ENCODE measurements around the gene NEK7. TPM values are rescaled to one million over a fixed set of nuclear protein-coding genes. Genes with fewer than 3 reads are reported as not detected.
A peak's percentile ranks its signal among the peaks of the same experiment; 100 is the strongest.

The NEK7 gene
- total RNA-seq, 2 donors from 2014 or later = 80.0 to 108 TPM

GRCh38 chr1:198267056-198267455, 110.3 kb downstream of the NEK7 start:
- Mint-ChIP-seq H3K27ac (no peak overlapping the region), H3K4me3 (no peak overlapping the region), H3K36me3 (no peaks in the 10 kb centered on the region), H3K27me3 (no peaks in the 10 kb centered on the region), H3K4me1 (ENCODE audit: low read depth in 2 of 2) (peaks cover 7 to 9% of the 10 kb centered on the region in 2 donors), H3K9me3 (no peaks in the 10 kb centered on the region)
- no peak for DNase-seq (ENCODE audit: low spot score)
- ATAC-seq = no peak

GRCh38 chr1:198267921-198268320, 111.1 kb downstream of the NEK7 start:
- H3K4me1 Mint-ChIP-seq (ENCODE audit: low read depth in 2 of 2) = peaks cover 7 to 9% of the 10 kb centered on the region in 2 donors
- H3K4me3 Mint-ChIP-seq = no peak overlapping the region
- H3K27me3 Mint-ChIP-seq = no peaks in the 10 kb centered on the region
- DNase-seq (ENCODE audit: low spot score) (no peak), ATAC-seq (no peak)
- H3K27ac Mint-ChIP-seq = no peak overlapping the region
- H3K9me3 Mint-ChIP-seq = no peaks in the 10 kb centered on the region
- H3K36me3 Mint-ChIP-seq = no peaks in the 10 kb centered on the region

- Mint-ChIP-seq H3K36me3 (no peaks in the 10 kb centered on the region), H3K27ac (no peak overlapping the region), H3K4me1 (ENCODE audit: low read depth in 2 of 2) (peaks cover 7 to 9% of the 10 kb centered on the region in 2 donors), H3K4me3 (no peak overlapping the region), H3K27me3 (no peaks in the 10 kb centered on the region), H3K9me3 (no peaks in the 10 kb centered on the region)
- no peak for ATAC-seq
- DNase-seq (ENCODE audit: low spot score) = no peak
Measured at GRCh38 chr1:198268784-198269645, 112.2 kb downstream of the NEK7 start.

- no peaks in the 10 kb centered on the region for H3K36me3 Mint-ChIP-seq
- H3K27me3 Mint-ChIP-seq = no peaks in the 10 kb centered on the region
- no peak overlapping the region for H3K4me3 Mint-ChIP-seq
- no peaks in the 10 kb centered on the region for H3K9me3 Mint-ChIP-seq
- ATAC-seq (no peak), DNase-seq (ENCODE audit: low spot score) (no peak)
- H3K4me1 Mint-ChIP-seq (ENCODE audit: low read depth in 2 of 2) = peaks cover 7 to 9% of the 10 kb centered on the region in 2 donors
- H3K27ac Mint-ChIP-seq = no peak overlapping the region
Measured at GRCh38 chr1:198269646-198269940, 112.8 kb downstream of the NEK7 start.

GRCh38 chr1:198270273-198270828, 113.6 kb downstream of the NEK7 start:
- DNase-seq (ENCODE audit: low spot score) (no peak), ATAC-seq (no peak)
- Mint-ChIP-seq H3K4me1 (ENCODE audit: low read depth in 2 of 2) (peaks cover 3% of the 10 kb centered on the region in 2 donors), H3K27me3 (no peaks in the 10 kb centered on the region), H3K9me3 (no peaks in the 10 kb centered on the region), H3K4me3 (no peak overlapping the region), H3K27ac (no peak overlapping the region), H3K36me3 (no peaks in the 10 kb centered on the region)

- Mint-ChIP-seq H3K27ac (no peak overlapping the region), H3K9me3 (no peaks in the 10 kb centered on the region), H3K4me3 (no peak overlapping the region), H3K27me3 (no peaks in the 10 kb centered on the region), H3K4me1 (ENCODE audit: low read depth in 2 of 2) (peaks cover 0 to 3% of the 10 kb centered on the region in 2 donors), H3K36me3 (no peaks in the 10 kb centered on the region)
- no peak for ATAC-seq
- no peak for DNase-seq (ENCODE audit: low spot score)
Measured at GRCh38 chr1:198271467-198271866, 114.7 kb downstream of the NEK7 start.

GRCh38 chr1:198272492-198272891, 115.7 kb downstream of the NEK7 start:
- peak overlapping the region in 1 of 2 donors; percentile 25 for H3K27ac Mint-ChIP-seq
- DNase-seq (ENCODE audit: low spot score) (no peak), ATAC-seq (no peak)
- H3K4me1 Mint-ChIP-seq (ENCODE audit: low read depth in 2 of 2) = peaks cover 0 to 3% of the 10 kb centered on the region in 2 donors
- no peaks in the 10 kb centered on the region for H3K27me3 Mint-ChIP-seq
- H3K9me3 Mint-ChIP-seq = no peaks in the 10 kb centered on the region
- H3K36me3 Mint-ChIP-seq = no peaks in the 10 kb centered on the region
- no peak overlapping the region for H3K4me3 Mint-ChIP-seq

- H3K9me3 Mint-ChIP-seq = no peaks in the 10 kb centered on the region
- peak overlapping the region in 1 of 2 donors; percentile 31 for H3K27ac Mint-ChIP-seq
- no peaks in the 10 kb centered on the region for H3K36me3 Mint-ChIP-seq
- DNase-seq (ENCODE audit: low spot score) (no peak), ATAC-seq (no peak)
- H3K4me3 Mint-ChIP-seq = no peak overlapping the region
- H3K27me3 Mint-ChIP-seq = no peaks in the 10 kb centered on the region
- H3K4me1 Mint-ChIP-seq (ENCODE audit: low read depth in 2 of 2) = peaks cover 0 to 3% of the 10 kb centered on the region in 2 donors
Measured at GRCh38 chr1:198273748-198274295, 117.0 kb downstream of the NEK7 start.

GRCh38 chr1:198275597-198275996, 118.8 kb downstream of the NEK7 start:
- ATAC-seq = no peak
- Mint-ChIP-seq H3K27me3 (no peaks in the 10 kb centered on the region), H3K9me3 (no peaks in the 10 kb centered on the region), H3K27ac (no peak overlapping the region), H3K4me3 (no peak overlapping the region), H3K4me1 (ENCODE audit: low read depth in 2 of 2) (peaks cover 0 to 3% of the 10 kb centered on the region in 2 donors), H3K36me3 (no peaks in the 10 kb centered on the region)
- DNase-seq (ENCODE audit: low spot score) = no peak

GRCh38 chr1:198276241-198276640, 119.4 kb downstream of the NEK7 start:
- no peaks in the 10 kb centered on the region for H3K36me3 Mint-ChIP-seq
- ATAC-seq (no peak), DNase-seq (ENCODE audit: low spot score) (no peak)
- H3K27ac Mint-ChIP-seq = no peak overlapping the region
- H3K27me3 Mint-ChIP-seq = no peaks in the 10 kb centered on the region
- no peaks in the 10 kb centered on the region for H3K4me1 Mint-ChIP-seq (ENCODE audit: low read depth in 2 of 2)
- no peaks in the 10 kb centered on the region for H3K9me3 Mint-ChIP-seq
- no peak overlapping the region for H3K4me3 Mint-ChIP-seq

- no peak overlapping the region for H3K4me3 Mint-ChIP-seq
- no peaks in the 10 kb centered on the region for H3K9me3 Mint-ChIP-seq
- ATAC-seq = no peak
- no peak for DNase-seq (ENCODE audit: low spot score)
- no peak overlapping the region for H3K27ac Mint-ChIP-seq
- H3K27me3 Mint-ChIP-seq = no peaks in the 10 kb centered on the region
- H3K4me1 Mint-ChIP-seq (ENCODE audit: low read depth in 2 of 2) = peaks cover 13 to 18% of the 10 kb centered on the region in 2 donors
- peaks cover 9% of the 10 kb centered on the region for H3K36me3 Mint-ChIP-seq
Measured at GRCh38 chr1:198278943-198279342, 122.1 kb downstream of the NEK7 start.

GRCh38 chr1:198280080-198280479, 123.3 kb downstream of the NEK7 start:
- Mint-ChIP-seq H3K27ac (no peak overlapping the region), H3K27me3 (no peaks in the 10 kb centered on the region), H3K4me3 (no peak overlapping the region), H3K4me1 (ENCODE audit: low read depth in 2 of 2) (peaks cover 13 to 18% of the 10 kb centered on the region in 2 donors), H3K36me3 (peaks cover 9% of the 10 kb centered on the region), H3K9me3 (no peaks in the 10 kb centered on the region)
- DNase-seq (ENCODE audit: low spot score) = no peak
- ATAC-seq = no peak

- H3K9me3 Mint-ChIP-seq = no peaks in the 10 kb centered on the region
- DNase-seq (ENCODE audit: low spot score) (no peak), ATAC-seq (no peak)
- H3K27ac Mint-ChIP-seq = peak overlapping the region in 1 of 2 donors; percentile 26
- H3K27me3 Mint-ChIP-seq = no peaks in the 10 kb centered on the region
- H3K4me3 Mint-ChIP-seq = no peak overlapping the region
- peaks cover 13 to 18% of the 10 kb centered on the region in 2 donors for H3K4me1 Mint-ChIP-seq (ENCODE audit: low read depth in 2 of 2)
- peaks cover 9% of the 10 kb centered on the region for H3K36me3 Mint-ChIP-seq
Measured at GRCh38 chr1:198281911-198282310, 125.1 kb downstream of the NEK7 start.

- no peak overlapping the region for H3K4me3 Mint-ChIP-seq
- no peaks in the 10 kb centered on the region for H3K27me3 Mint-ChIP-seq
- DNase-seq (ENCODE audit: low spot score) = no peak
- peak in 1 of 2 donors; percentile 33 for ATAC-seq
- H3K9me3 Mint-ChIP-seq = no peaks in the 10 kb centered on the region
- H3K27ac Mint-ChIP-seq = peak overlapping the region in 1 of 2 donors; percentile 11
- peaks cover 9% of the 10 kb centered on the region for H3K36me3 Mint-ChIP-seq
- H3K4me1 Mint-ChIP-seq (ENCODE audit: low read depth in 2 of 2) = peaks cover 18 to 20% of the 10 kb centered on the region in 2 donors
Measured at GRCh38 chr1:198283222-198283621, 126.4 kb downstream of the NEK7 start.

Data from natural killer cell treated with Interleukin-12 subunit alpha and Interleukin-12 subunit beta and Interleukin-15 and Interleukin-18, amount 100 ng/mL, for 72 hours (primary cell).